GM20431 (cell line): ENCODE results near the gene CNNM4.

Experiments
- in situ Hi-C: fragments of 300-500 bp; cut with MseI, MboI; formaldehyde crosslinking; loops from one replicate; pipeline ENCODE4 v1.15.0; 2020; ENCODE audit warnings: low sequenced_read_pairs; ENCODE audit not compliant: unreplicated experiment

The CNNM4 gene

GRCh38 chr2:96757477-96757860 is 3.2 kb upstream of the CNNM4 start:
- in situ Hi-C loops, result no loop called here

DNA sequence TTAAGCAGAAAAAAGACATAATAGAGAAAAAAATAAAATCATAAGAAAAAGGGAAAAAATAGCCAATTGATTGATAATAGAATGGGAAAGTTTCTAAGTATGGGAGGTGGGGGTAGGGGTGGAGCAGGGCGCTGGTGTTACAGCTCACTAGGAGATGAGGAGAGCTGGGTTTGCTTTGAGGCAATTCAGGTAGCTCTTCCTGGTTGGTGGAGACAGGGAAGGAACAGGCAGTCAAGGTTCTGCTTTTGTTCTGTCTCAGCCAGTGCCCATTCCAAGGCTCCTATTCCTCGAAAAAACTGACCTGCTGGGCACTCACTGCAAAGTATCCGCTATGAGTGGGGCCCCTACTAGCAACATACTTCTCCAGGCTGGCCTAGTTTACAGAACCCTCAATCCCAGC is 1.7 kb upstream of the CNNM4 start:
- in situ Hi-C loops, result no loop called here

DNA sequence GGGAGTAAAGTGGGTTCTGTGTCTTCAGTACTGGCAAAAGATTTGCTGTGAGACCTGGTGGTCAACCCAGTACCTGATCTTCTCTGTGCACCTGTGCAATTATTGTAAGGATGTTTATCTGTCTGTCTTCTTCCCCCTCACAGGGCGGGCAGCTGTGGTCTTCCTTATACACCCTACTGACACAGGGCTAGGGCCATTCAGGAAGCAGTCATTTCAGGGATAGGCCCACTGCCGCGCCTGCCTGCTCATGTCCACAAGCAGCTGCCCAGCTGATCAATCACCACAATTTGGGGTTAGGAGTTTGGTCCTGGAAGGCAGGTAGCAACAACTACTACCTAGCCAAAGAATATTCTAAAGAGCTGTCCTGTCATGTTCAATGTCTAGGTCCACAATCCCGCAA is 1.2 kb upstream of the CNNM4 start:
- in situ Hi-C loops, result no loop called here

DNA sequence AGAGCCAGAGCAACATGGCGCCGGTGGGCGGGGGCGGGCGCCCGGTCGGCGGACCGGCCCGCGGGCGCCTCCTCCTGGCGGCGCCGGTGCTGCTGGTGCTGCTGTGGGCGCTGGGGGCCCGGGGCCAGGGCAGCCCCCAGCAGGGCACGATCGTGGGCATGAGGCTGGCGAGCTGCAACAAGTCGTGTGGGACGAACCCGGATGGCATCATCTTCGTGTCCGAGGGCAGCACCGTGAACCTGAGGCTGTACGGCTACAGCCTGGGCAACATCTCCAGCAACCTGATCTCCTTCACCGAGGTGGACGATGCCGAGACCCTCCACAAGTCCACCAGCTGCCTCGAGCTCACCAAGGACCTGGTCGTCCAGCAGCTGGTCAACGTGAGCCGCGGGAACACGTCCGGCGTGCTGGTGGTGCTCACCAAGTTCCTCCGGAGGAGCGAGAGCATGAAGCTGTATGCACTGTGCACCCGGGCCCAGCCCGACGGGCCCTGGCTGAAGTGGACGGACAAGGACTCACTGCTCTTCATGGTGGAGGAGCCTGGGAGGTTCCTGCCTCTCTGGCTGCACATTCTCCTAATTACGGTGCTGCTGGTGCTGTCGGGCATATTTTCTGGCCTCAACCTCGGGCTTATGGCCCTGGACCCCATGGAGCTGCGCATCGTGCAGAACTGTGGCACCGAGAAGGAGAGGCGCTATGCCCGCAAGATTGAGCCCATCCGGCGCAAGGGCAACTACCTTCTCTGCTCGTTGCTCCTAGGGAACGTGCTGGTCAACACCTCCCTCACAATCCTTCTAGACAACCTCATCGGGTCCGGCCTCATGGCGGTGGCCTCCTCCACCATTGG is 507 bp downstream of the CNNM4 start:
- in situ Hi-C loops, result no loop called here

GRCh38 chr2:96762529-96763311 is 2.0 kb downstream of the CNNM4 start:
- in situ Hi-C loops, result no loop called here

- in situ Hi-C loops, result no loop called here
Observed at GRCh38 chr2:96763511-96764252, 3.0 kb downstream of the CNNM4 start.

DNA sequence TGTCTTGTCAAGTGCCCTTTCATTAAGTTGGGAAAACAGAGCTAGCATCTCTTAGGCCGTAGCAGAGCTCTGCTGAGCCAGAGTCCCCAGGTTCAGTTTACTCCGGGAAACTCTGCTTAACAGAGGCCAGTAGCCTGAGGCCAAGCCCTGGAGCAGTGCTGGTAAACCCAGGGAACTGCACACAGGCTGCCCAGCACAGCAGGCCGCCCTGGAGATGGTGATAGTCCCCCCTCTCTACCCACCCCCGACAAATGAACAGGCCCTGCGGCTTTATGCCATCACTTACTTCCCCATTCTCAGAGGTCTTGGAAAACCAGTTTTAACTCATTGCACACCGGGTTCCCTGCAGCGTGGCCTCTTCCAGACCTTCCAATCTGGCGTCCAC is 3.5 kb downstream of the CNNM4 start:
- in situ Hi-C loops, result no loop called here

DNA sequence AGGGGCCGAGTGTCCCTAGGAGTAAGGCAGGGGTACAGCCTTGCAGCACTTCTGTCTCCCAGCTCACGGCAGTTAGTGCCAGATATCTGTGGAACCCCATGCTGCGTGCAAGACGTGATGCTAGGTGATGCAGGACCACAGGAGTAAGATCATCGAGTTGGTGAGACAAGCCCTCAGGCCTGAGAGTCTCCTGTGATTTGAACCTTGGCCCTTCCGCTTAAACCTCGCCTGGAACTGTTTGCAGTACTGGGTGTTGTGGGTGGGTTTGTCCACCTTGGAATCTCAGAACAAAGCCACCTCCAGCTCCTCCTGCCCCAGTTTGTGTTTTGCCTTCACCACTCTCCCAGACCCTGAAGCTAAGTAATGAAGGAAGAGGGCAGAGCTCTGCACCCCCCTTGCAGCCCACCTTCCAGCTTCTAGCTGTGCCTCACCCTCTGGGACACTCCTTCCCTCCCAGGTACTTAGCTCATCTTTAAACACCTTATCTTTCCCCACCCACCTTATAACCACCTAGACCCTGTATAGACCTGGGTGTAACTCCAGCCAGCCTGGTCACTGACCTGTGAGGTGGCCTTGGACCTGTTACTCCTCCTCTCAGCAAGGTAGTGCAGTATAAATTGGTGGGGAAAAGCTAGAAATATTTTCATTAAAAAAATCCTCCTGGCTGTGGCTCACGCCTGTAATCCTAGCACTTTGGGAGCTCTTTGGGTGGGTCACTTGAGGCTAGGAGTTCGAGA is 6.6 kb downstream of the CNNM4 start:
- in situ Hi-C loops, result no loop called here

DNA sequence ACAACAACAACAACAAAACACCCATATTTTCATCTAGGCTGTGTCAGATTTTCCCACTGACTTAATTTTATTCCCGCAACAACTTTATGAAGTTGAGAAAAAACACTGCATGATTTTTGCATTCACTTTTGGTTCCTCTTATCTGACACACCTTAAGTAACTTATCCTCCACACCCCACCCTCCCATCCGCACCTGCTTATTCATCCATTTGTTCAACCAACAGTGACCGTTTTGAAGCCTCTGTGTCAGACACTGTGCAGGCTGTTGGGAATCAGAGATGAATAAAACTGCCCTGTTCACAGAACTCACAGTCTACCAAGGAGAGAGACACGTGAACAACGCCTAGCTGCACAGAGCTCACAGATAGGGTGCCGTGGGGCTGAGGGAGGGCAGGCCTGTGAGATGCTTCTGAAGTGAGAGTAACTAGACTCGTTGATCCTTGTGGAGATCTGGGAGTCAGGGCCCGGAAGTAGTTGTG is 7.4 kb downstream of the CNNM4 start:
- in situ Hi-C loops, result no loop called here

DNA sequence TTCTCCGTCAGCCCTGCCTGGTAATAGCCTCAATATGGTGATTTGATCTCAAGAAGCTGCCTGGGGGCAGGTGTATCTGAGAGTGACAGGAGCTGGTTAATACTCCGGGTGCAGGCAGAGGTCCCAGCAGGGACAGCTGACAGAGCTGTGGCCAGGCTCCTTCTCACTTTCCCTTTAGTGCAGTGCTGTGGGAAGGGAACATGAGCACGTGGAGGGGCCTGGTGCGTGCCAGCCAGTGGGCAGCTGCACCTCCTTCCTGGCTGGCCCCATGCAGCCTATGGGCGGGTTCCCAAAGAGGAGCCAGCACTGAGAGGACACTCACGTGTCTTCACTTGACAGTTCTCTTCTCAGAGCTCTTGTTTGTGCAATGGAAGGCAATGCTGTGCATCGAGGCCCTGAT is 9.1 kb downstream of the CNNM4 start:
- in situ Hi-C loops, result no loop called here

GRCh38 chr2:96770442-96771202 is 9.9 kb downstream of the CNNM4 start:
- in situ Hi-C loops, result no loop called here

DNA sequence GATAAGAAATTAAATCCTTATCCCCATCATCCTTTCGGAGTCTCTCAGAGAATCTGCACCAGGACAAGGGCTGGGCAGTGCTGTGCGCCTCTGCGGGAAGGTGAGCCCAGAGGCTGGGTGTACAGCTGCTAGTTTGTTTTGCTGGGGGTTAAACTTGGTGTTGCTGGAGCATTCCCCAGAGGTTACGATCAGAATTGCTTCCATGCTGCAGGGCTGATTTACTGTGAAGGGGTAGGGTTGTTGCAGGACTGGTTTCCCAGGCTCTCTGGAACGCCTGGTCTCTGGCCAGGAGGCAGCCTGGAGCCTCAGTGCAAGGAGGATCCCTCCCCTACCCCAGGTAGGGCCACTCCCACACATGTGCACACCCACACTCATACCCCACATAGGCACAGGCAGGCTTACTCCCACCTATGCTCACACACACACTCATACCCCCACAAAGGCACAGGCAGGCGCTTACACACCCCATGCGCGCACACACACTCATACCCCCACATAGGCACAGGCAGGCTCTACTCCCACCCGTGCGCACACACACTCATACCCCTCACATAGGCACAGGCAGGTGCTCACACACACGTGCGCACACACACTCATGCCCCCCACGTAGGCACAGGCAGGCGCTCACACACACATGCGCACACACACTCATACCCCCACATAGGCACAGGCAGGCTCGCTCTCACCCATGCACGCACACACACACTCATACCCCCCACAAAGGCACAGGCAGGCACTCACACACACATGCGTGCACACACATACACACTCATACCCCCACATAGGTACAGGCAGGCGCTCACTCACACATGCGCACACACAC is 11.3 kb downstream of the CNNM4 start:
- in situ Hi-C loops, result no loop called here

DNA sequence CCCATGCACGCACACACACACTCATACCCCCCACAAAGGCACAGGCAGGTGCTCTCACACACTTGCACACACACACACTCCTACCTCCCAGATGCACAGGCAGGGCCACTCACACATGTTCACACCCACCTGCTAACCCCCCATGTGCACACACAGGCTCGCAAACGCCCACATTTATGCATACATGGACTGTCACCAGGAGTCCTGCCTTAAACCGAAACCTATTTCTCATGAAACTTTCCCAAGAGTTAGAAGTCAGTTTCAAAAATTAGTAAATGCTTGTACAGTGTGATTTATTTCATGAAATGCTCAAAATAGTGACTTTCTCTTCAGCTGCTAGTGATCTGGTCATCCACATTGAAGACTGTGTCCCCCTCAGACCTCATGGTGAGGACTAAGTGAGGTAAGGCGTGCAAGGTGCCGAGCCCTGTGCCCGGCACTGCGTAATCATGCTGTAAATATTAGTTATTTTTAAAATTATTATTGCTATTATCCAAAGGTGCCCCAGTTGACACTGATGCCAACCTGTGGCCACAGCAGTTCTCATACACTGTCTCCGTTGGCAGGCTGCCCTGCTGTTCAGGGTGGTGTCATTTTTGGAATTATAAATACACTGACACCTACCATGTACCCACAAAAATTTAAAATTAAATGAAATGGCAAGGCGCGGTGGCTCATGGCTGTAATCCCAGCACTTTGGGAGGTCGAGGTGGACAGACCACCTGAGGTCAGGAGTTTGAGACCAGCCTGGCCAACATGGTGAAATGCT is 12.4 kb downstream of the CNNM4 start:
- in situ Hi-C loops, result no loop called here

DNA sequence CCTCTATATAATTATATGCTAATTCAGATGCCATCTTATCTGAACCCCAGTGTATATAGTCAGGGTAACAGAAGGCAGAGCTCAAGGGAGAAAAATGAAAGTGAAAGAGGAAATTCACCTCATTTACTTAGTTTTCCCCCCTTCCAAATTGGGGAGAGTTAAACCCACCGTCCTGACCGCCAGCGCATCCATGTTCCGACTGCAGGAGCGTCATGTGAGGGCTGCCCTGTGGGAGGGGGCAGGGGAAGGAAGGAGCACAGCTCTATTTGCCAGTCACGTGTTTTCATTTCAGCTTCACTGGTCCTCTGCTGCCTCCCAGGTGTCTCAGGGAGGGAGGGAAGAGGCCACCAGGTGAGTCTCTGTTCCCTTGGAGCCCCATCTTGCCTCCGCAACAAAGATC is 13.2 kb downstream of the CNNM4 start:
- in situ Hi-C loops, result no loop called here

GRCh38 chr2:96775160-96775559 is 14.5 kb downstream of the CNNM4 start:
- in situ Hi-C loops, result no loop called here

DNA sequence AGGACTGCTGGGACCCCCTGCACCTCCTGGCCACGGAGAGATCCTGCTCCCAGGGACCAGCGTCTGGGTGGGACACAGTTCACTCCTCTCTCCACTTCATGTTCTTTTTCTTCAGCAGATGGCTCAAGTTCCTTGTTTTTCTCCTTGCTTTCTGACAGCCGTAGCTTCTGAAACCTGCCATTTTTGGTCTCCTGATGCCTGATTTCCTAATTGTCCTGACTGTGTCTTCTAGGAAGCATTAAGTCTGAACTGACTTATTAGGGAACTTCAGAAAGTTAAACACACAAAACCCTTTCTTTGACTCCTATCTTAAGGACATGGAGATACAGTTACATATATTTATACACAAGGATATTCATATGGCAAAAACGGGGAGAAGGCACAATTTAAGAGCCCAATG is 22.7 kb downstream of the CNNM4 start:
- in situ Hi-C loops, result no loop called here

DNA sequence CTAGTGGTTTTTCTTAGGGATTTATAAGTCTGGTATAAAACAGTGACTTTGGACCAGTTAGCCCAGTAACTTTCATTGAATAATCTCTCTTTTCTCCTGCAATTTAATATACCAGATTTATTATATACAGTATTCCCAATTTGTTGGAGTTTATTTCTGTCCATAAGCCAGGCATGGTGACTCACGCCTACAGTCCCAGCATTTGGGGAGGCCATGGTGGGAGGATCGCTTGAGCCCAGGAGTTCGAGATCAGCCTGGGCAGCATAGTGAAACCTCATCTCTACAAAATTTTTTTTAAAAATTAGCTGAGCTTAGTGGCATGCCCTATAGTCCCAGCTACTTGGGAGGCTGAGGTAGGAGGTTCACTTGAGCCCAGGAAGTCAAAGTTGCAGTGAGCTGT is 26.7 kb downstream of the CNNM4 start:
- in situ Hi-C loops, result no loop called here
